SIG-M5 treated with dmso at 0.1 percent for 504 hours (cell line): Measurements from ENCODE around the gene NTM.

ENCODE experiments used
- DNase-seq: peaks from one replicate; lab custom pipeline; 2025; ENCODE audit not compliant: unreplicated experiment; lab: John Stamatoyannopoulos, UW

Gene NTM

GRCh38 chr11:132122735-132123134 lies 752.3 kb downstream of the NTM start:
- no peak for DNase-seq

GRCh38 chr11:132123449-132123848 lies 753.0 kb downstream of the NTM start:
- DNase-seq = no peak

- DNase-seq = no peak
Observed at GRCh38 chr11:132123854-132124835, 753.7 kb downstream of the NTM start.

GRCh38 chr11:132125988-132126871 lies 755.8 kb downstream of the NTM start:
- DNase-seq = no peak

GRCh38 chr11:132126973-132127899 lies 756.8 kb downstream of the NTM start:
- DNase-seq = no peak

GRCh38 chr11:132127900-132128288 lies 757.5 kb downstream of the NTM start:
- no peak for DNase-seq

GRCh38 chr11:132131047-132131446 lies 760.6 kb downstream of the NTM start:
- no peak for DNase-seq

- no peak for DNase-seq
Observed at GRCh38 chr11:132131961-132132360, 761.5 kb downstream of the NTM start.

- DNase-seq = no peak
Observed at GRCh38 chr11:132134322-132134721, 763.9 kb downstream of the NTM start.

- DNase-seq = no peak
Observed at GRCh38 chr11:132137289-132137980, 767.0 kb downstream of the NTM start.

GRCh38 chr11:132137981-132138313 lies 767.5 kb downstream of the NTM start:
- DNase-seq = no peak

GRCh38 chr11:132139181-132139580 lies 768.8 kb downstream of the NTM start:
- DNase-seq = no peak

GRCh38 chr11:132140056-132140455 lies 769.6 kb downstream of the NTM start:
- DNase-seq = no peak

GRCh38 chr11:132142121-132142520 lies 771.7 kb downstream of the NTM start:
- DNase-seq = no peak

- no peak for DNase-seq
Observed at GRCh38 chr11:132142554-132142953, 772.1 kb downstream of the NTM start.

- DNase-seq = no peak
Observed at GRCh38 chr11:132147464-132147863, 777.0 kb downstream of the NTM start.

GRCh38 chr11:132154781-132155180 lies 784.4 kb downstream of the NTM start:
- no peak for DNase-seq

GRCh38 chr11:132158091-132158490 lies 787.7 kb downstream of the NTM start:
- no peak for DNase-seq

- no peak for DNase-seq
Observed at GRCh38 chr11:132158696-132159095, 788.3 kb downstream of the NTM start.

- no peak for DNase-seq
Observed at GRCh38 chr11:132161403-132162078, 791.1 kb downstream of the NTM start.
